ENCODE data around the gene RNF20.

The RNF20 gene

DNA sequence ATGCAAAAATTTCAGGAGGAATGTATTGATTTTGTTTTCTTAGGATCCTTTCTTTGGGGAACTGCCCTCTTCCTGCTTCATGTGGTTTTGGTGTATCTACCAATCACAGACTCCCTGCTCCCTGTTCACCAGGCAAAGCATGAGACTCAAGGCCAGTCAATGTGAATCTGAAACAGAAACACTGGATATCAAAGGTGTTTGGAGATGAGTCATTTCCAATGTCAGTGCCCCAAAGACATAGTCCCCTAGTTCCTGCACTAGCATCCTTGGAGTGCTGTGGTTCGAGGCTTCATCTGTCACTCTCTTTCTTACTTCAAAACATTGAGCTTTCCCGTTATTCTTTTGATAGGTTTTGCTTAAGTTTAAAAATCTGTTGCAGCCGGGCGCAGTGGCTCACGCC lies 53.0 kb downstream of the RNF20 start:
- no peak for TF ChIP-seq CTCF (IDR thresholded peaks at IDR 0.05)

DNA sequence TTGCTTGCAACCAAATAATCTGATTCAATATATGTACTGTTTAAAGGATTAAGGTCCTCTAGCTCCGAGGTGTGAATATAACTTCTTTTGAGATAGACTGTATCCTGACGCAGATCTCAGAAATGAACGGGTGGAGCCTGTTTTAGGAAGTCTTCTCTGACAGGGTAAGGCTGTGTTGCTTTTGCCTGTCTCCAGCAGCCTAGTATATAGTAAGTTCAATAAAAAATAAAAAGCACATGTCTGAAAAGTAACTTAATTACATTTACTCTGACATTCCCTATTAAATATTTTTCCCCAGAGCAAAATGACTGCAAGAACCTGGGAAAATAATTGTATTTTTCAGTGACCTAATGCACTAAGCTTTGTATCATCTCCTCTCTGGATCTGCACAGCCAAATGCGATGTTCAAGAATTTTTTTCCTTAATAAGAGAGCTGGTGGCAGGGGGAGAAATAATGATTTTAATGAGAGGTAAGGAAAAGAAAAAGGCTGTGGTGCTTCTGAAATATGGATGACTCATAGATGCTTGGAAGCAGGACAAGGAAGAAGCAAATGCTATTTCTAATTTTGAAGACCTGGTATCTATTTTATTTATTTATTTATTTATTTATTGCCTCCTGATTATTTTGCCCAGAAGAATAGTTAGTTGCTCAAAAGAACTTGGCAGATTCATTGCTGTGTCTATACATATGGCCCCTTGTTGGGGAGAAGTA lies 53.8 kb downstream of the RNF20 start:
- no peak for TF ChIP-seq CTCF (IDR thresholded peaks at IDR 0.05)

GRCh38 chr9:101590901-101591300 lies 57.2 kb downstream of the RNF20 start:
- no peak for TF ChIP-seq CTCF (IDR thresholded peaks at IDR 0.05)

- no peak for TF ChIP-seq CTCF (IDR thresholded peaks at IDR 0.05)
These were observed 58.3 kb downstream of the RNF20 start for GRCh38 chr9:101591787-101592446.

GRCh38 chr9:101592788-101593187 lies 59.1 kb downstream of the RNF20 start:
- no peak for TF ChIP-seq CTCF (IDR thresholded peaks at IDR 0.05)

DNA sequence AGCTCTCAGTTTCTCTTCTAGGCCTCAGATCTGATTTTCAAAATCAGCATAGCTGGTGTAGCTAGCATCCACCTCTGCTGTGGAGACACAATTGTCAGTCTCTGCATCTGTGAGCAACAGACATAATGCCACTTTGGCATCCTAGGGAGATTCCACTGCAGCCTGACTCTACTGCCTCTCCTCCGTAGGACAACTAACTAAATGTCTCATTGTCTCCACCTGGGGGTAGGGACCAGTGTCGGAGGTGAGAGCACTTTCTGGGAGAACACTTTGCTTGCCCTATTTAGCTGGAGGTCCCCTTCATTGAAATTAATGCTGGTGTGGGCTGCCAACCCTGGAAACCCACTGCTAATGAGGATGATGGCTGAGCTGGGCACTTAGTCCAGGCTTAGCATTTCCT lies 59.7 kb downstream of the RNF20 start:
- TF ChIP-seq CTCF (IDR thresholded peaks at IDR 0.05), result no peak

DNA sequence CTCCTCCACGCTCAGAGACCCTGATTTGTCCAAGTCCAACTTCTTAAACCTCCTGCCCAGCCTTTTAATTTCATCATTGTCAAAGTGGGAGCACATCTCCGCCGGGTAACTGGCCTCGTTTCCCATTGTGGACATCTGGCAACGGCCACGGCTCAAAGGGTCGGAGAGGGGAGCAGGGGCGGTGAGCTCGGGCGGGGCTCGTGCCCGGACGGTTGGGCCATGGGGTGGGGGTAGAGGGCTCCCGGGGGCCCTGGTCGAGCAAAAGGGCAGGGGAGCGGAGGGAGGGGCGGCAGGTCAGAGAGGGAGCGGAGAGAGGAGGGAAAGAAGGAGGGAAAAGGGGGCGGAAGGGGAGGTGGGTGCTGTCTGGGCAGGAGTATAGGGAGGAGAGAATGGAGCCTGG lies 61.1 kb downstream of the RNF20 start, which contains the start of gene PPP3R2:
Gene PPP3R2, minus strand, starts transcription at position 174 of the 400 bp plus-strand sequence. Its CDS starts 48 bp downstream, at position 126.
- no peak for TF ChIP-seq CTCF (IDR thresholded peaks at IDR 0.05)

Measured in LNCAP (cell line).